GM23338 (cell line): ENCODE measurements around the gene FAF2. TPM values are rescaled to one million over a fixed set of nuclear protein-coding genes. Genes with fewer than 3 reads are reported as not detected.

Experiments used
- ATAC-seq: fragments of 200-7000 bp; cut with Tn5 transposase; 3 replicates; pipeline ENCODE4 v1.9.1; 2020
- DNase-seq: peaks from one replicate; pipeline ENCODE4 v3.0.0-alpha.2; 2015; ENCODE audit warnings: low spot score
- H2AFZ ChIP-seq: fragments of 200-600 bp; sonication (generic); 2 replicates; pipeline ENCODE4 v1.8.0; 2016; ENCODE audit warnings: antibody characterized with exemption, mild to moderate bottlenecking, moderate library complexity
- H3F3A ChIP-seq: fragments of 200-600 bp; sonication (generic); replicated peaks from 2 replicates; pipeline ENCODE4 v1.8.0; 2017; ENCODE audit warnings: antibody characterized with exemption, mixed run types, low read depth
- H3K27ac ChIP-seq: fragments of 200-600 bp; sonication (generic); 2 replicates; pipeline ENCODE4 v1.6.1; 2016; ENCODE audit warnings: low read depth
- H3K27me3 ChIP-seq: fragments of 200-600 bp; sonication (generic); 2 replicates; pipeline ENCODE4 v1.8.0; 2016; ENCODE audit warnings: mild to moderate bottlenecking, mixed run types, moderate library complexity; ENCODE audit not compliant: insufficient read depth
- H3K36me3 ChIP-seq: fragments of 200-600 bp; sonication (generic); 2 replicates; pipeline ENCODE4 v1.8.0; 2016; ENCODE audit warnings: mild to moderate bottlenecking; ENCODE audit not compliant: insufficient read depth
- H3K4me1 ChIP-seq: fragments of 200-600 bp; sonication (generic); 2 replicates; pipeline ENCODE4 v1.8.0; 2016; ENCODE audit warnings: mild to moderate bottlenecking, moderate library complexity; ENCODE audit not compliant: insufficient read depth
- H3K4me2 ChIP-seq: fragments of 200-600 bp; sonication (generic); 2 replicates; pipeline ENCODE4 v1.7.1; 2017; ENCODE audit warnings: mixed run types
- H3K4me3 ChIP-seq: fragments of 200-600 bp; sonication (generic); 2 replicates; pipeline ENCODE4 v1.6.1; 2016; ENCODE audit warnings: mixed run types
- H3K79me2 ChIP-seq: fragments of 200-600 bp; sonication (generic); replicated peaks from 2 replicates; pipeline ENCODE4 v1.8.0; 2017; ENCODE audit warnings: mild to moderate bottlenecking; ENCODE audit not compliant: insufficient read depth
- H3K9me2 ChIP-seq: fragments of 200-600 bp; sonication (generic); 2 replicates; pipeline ENCODE4 v1.8.0; 2017; ENCODE audit not compliant: insufficient read depth
- H4K20me1 ChIP-seq: fragments of 200-600 bp; sonication (generic); replicated peaks from 2 replicates; pipeline ENCODE4 v1.8.0; 2017; ENCODE audit warnings: mild to moderate bottlenecking; ENCODE audit not compliant: insufficient read depth
- H3K27ac Mint-ChIP-seq: 2 replicates; pipeline ENCODE4 v1.8.0; 2020; ENCODE audit warnings: inconsistent platforms, mild to moderate bottlenecking, moderate library complexity, mixed read lengths
- H3K27me3 Mint-ChIP-seq: 3 replicates; pipeline ENCODE4 v1.8.0; 2022; ENCODE audit warnings: low read depth, mild to moderate bottlenecking, moderate library complexity, mixed read lengths, inconsistent platforms; ENCODE audit not compliant: insufficient read depth, poor library complexity
- H3K36me3 Mint-ChIP-seq: 3 replicates; pipeline ENCODE4 v1.8.0; 2021; ENCODE audit warnings: low read depth, mild to moderate bottlenecking, inconsistent platforms, moderate library complexity, mixed read lengths
- H3K4me1 Mint-ChIP-seq: 3 replicates; pipeline ENCODE4 v1.8.0; 2020; ENCODE audit warnings: mild to moderate bottlenecking, inconsistent platforms, mixed read lengths
- H3K4me3 Mint-ChIP-seq: 3 replicates; pipeline ENCODE4 v1.8.0; 2021; ENCODE audit warnings: moderate library complexity, mild to moderate bottlenecking, inconsistent platforms, mixed read lengths
- H3K9me3 Mint-ChIP-seq: 3 replicates; pipeline ENCODE4 v1.8.0; 2020; ENCODE audit warnings: moderate library complexity, mild to moderate bottlenecking, inconsistent platforms, mixed read lengths
- CREB1 ChIP-seq: fragments of 250-450 bp; sonication (Bioruptor Pico); IDR thresholded peaks from 2 replicates; pipeline ENCODE4 v1.5.0; 2020; ENCODE audit warnings: low read depth, mild to moderate bottlenecking, moderate library complexity
- EZH2 ChIP-seq: fragments of 200-600 bp; sonication (generic); IDR thresholded peaks from one replicate; pipeline ENCODE4 v1.8.0; 2017; ENCODE audit warnings: antibody characterized with exemption, mild to moderate bottlenecking, low read depth; ENCODE audit not compliant: unreplicated experiment
- POLR2AphosphoS5 ChIP-seq: IDR thresholded peaks from 2 replicates; pipeline ENCODE4 v1.6.1; 2016; ENCODE audit warnings: antibody characterized with exemption, low read depth
- ZNF114 ChIP-seq: fragments of 250-450 bp; sonication (Bioruptor Pico); IDR thresholded peaks from 2 replicates; pipeline ENCODE4 v1.5.0; 2020; ENCODE audit warnings: mild to moderate bottlenecking, moderate library complexity
- ZNF331 ChIP-seq: fragments of 250-450 bp; sonication (Bioruptor Pico); IDR thresholded peaks from 2 replicates; pipeline ENCODE4 v1.5.0; 2020; ENCODE audit warnings: low read depth, mild to moderate bottlenecking, moderate library complexity
- polyA plus RNA-seq: library from polyadenylated mRNA; unstranded; fragments of >200 nt; fragmentation: Nextera tagmentation; extraction: Ambion mirVana; gene quantifications from 2 replicates; pipeline ENCODE4 v1.2.1, GENCODE V29; 2016
- total RNA-seq: library from RNA; depleted of rRNA; stranded (reverse); fragments of >200 nt; shearing (Covaris generic); gene quantifications from 2 replicates; pipeline ENCODE4 v1.2.3, GENCODE V29; 2014
- TF ChIP-seq, protein P1 (sequence below), 2 experiments: fragments of 200-600 bp in 1 of 2; sonication (generic) in 1 of 2; conservative IDR thresholded peaks; 2 replicates each; pipeline versions ENCODE4 v1.5.1 to v1.6.1; 2016 to 2017; ENCODE audit warnings: antibody characterized with exemption in 2 of 2, low read depth in 2 of 2, mild to moderate bottlenecking in 2 of 2, moderate library complexity in 1 of 2
- TF ChIP-seq, protein P2 (sequence below): fragments of 250-450 bp; sonication (Bioruptor Pico); IDR thresholded peaks from 2 replicates; pipeline ENCODE4 v1.5.0; 2020; ENCODE audit warnings: mild to moderate bottlenecking, moderate library complexity

The FAF2 gene
- total and polyA plus RNA-seq, 2 experiments from 2014 or later: 32.8 to 37.6 TPM

DNA sequence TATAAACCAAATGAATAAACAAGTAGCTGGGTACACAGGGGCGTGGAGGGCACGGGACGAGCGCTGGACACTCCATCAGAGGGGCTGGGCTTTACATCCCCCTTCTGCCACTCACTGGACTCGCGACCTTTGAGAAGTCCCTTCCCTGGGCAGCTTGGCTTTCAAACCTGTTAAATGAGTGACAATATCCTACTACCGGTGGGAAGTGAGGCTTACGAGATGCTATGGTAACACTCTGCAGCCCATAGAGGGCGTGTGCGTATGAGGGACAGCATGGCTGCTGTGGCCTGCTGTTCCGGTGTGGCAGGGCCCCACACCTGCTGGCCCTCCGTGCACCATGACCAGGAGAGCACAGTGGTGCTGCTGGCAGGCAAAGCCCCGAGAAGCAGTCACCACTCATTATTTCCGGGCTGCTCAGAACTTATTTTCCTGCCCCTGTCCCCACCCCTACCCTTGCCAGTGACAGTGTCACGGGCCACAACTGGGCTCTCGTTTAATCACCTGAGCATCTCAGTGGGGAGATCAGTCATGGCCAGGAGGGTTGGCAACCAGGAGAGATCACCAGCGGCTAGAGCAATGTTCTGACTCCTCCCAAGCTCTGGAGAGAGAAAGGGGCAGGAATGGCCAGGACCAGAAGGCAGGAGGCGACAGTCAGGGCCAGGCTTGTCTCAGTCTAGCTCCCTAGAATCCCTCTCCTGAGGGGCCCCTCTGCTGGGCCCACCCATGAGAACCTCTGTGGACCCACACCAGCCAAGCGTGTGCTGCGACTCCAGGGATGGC is 42.3 kb upstream of the FAF2 start:
- no peaks in the 10 kb centered on the region for H3K79me2 ChIP-seq

More for the DNA sequence above, 42.3 kb upstream of the FAF2 start:
- H4K20me1 ChIP-seq: no peaks in the 10 kb centered on the region; the same call in 1 of the 2 replicates
- no peaks in the 10 kb centered on the region for H3K27me3 ChIP-seq
- H2AFZ ChIP-seq: no peak overlapping the region
- H3K36me3 ChIP-seq: no peaks in the 10 kb centered on the region
- peak; percentile 86 for DNase-seq
- H3K4me3 ChIP-seq: no peak overlapping the region
- Mint-ChIP-seq H3K4me3 (no peak overlapping the region), H3K27ac (peak overlapping the region; percentile 52), H3K27me3 (peaks cover 3% of the 10 kb centered on the region), H3K36me3 (no peaks in the 10 kb centered on the region; the same call in 2 of the 3 replicates), H3K9me3 (no peaks in the 10 kb centered on the region), H3K4me1 (peaks cover 16% of the 10 kb centered on the region)
- no peaks in the 10 kb centered on the region for H3F3A ChIP-seq
- no peaks in the 10 kb centered on the region for H3K4me1 ChIP-seq
- TF ChIP-seq ZNF331 (CRISPR knock-in tag) (no peak), EZH2 (no peak), ZNF114 (CRISPR knock-in tag) (no peak), CREB1 (CRISPR knock-in tag) (peak; percentile 8; the same call in 1 of the 2 replicates), POLR2AphosphoS5 (no peak)
- TF ChIP-seq, protein P1, sequence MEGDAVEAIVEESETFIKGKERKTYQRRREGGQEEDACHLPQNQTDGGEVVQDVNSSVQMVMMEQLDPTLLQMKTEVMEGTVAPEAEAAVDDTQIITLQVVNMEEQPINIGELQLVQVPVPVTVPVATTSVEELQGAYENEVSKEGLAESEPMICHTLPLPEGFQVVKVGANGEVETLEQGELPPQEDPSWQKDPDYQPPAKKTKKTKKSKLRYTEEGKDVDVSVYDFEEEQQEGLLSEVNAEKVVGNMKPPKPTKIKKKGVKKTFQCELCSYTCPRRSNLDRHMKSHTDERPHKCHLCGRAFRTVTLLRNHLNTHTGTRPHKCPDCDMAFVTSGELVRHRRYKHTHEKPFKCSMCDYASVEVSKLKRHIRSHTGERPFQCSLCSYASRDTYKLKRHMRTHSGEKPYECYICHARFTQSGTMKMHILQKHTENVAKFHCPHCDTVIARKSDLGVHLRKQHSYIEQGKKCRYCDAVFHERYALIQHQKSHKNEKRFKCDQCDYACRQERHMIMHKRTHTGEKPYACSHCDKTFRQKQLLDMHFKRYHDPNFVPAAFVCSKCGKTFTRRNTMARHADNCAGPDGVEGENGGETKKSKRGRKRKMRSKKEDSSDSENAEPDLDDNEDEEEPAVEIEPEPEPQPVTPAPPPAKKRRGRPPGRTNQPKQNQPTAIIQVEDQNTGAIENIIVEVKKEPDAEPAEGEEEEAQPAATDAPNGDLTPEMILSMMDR (conservative IDR thresholded peaks at IDR 0.05; ENCODE audit: low read depth in 2 of 2): peak; percentile 56 to 84
- TF ChIP-seq, protein P2, sequence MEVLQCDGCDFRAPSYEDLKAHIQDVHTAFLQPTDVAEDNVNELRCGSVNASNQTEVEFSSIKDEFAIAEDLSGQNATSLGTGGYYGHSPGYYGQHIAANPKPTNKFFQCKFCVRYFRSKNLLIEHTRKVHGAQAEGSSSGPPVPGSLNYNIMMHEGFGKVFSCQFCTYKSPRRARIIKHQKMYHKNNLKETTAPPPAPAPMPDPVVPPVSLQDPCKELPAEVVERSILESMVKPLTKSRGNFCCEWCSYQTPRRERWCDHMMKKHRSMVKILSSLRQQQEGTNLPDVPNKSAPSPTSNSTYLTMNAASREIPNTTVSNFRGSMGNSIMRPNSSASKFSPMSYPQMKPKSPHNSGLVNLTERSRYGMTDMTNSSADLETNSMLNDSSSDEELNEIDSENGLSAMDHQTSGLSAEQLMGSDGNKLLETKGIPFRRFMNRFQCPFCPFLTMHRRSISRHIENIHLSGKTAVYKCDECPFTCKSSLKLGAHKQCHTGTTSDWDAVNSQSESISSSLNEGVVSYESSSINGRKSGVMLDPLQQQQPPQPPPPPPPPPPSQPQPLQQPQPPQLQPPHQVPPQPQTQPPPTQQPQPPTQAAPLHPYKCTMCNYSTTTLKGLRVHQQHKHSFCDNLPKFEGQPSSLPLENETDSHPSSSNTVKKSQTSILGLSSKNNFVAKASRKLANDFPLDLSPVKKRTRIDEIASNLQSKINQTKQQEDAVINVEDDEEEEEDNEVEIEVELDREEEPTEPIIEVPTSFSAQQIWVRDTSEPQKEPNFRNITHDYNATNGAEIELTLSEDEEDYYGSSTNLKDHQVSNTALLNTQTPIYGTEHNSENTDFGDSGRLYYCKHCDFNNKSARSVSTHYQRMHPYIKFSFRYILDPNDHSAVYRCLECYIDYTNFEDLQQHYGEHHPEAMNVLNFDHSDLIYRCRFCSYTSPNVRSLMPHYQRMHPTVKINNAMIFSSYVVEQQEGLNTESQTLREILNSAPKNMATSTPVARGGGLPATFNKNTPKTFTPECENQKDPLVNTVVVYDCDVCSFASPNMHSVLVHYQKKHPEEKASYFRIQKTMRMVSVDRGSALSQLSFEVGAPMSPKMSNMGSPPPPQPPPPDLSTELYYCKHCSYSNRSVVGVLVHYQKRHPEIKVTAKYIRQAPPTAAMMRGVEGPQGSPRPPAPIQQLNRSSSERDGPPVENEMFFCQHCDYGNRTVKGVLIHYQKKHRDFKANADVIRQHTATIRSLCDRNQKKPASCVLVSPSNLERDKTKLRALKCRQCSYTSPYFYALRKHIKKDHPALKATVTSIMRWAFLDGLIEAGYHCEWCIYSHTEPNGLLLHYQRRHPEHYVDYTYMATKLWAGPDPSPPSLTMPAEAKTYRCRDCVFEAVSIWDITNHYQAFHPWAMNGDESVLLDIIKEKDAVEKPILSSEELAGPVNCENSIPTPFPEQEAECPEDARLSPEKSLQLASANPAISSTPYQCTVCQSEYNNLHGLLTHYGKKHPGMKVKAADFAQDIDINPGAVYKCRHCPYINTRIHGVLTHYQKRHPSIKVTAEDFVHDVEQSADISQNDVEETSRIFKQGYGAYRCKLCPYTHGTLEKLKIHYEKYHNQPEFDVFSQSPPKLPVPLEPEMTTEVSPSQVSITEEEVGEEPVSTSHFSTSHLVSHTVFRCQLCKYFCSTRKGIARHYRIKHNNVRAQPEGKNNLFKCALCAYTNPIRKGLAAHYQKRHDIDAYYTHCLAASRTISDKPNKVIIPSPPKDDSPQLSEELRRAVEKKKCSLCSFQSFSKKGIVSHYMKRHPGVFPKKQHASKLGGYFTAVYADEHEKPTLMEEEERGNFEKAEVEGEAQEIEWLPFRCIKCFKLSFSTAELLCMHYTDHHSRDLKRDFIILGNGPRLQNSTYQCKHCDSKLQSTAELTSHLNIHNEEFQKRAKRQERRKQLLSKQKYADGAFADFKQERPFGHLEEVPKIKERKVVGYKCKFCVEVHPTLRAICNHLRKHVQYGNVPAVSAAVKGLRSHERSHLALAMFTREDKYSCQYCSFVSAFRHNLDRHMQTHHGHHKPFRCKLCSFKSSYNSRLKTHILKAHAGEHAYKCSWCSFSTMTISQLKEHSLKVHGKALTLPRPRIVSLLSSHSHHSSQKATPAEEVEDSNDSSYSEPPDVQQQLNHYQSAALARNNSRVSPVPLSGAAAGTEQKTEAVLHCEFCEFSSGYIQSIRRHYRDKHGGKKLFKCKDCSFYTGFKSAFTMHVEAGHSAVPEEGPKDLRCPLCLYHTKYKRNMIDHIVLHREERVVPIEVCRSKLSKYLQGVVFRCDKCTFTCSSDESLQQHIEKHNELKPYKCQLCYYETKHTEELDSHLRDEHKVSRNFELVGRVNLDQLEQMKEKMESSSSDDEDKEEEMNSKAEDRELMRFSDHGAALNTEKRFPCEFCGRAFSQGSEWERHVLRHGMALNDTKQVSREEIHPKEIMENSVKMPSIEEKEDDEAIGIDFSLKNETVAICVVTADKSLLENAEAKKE (CRISPR knock-in tag): no peak
- H3K9me2 ChIP-seq: no peaks in the 10 kb centered on the region
- peak; percentile 95 for ATAC-seq
- no peak overlapping the region for H3K4me2 ChIP-seq
- 0 out of 2 replicates have a peak overlapping the region, but pooled peaks have one; percentile 50 for H3K27ac ChIP-seq
